Neural cell (in vitro differentiated cells): ENCODE measurements around the gene FAM9C. TPM values are rescaled to one million over a fixed set of nuclear protein-coding genes. Genes with fewer than 3 reads are reported as not detected.

ENCODE experiments used
- H2AFZ ChIP-seq: fragments of 200-600, 300-800 bp; sonication (generic), shearing (Covaris generic); 2 replicates; pipeline ENCODE4 v1.6.0; 2014; ENCODE audit warnings: low read depth, mild to moderate bottlenecking, antibody characterized with exemption, low read length, moderate library complexity
- H3F3A ChIP-seq: fragments of 200-600 bp; shearing (Covaris generic); 2 replicates; pipeline ENCODE4 v1.6.1; 2016; ENCODE audit warnings: mild to moderate bottlenecking, moderate library complexity, mixed read lengths, antibody characterized with exemption, low read length; ENCODE audit not compliant: insufficient read depth, poor library complexity, severe bottlenecking
- H3K27ac ChIP-seq: fragments of 200-600, 300-800 bp; sonication (generic), shearing (Covaris generic); 2 replicates; pipeline ENCODE4 v1.5.1; 2014; ENCODE audit warnings: mild to moderate bottlenecking, low read length, moderate library complexity
- H3K27me3 ChIP-seq: fragments of 300-800, 200-600 bp; sonication (generic), shearing (Covaris generic); 2 replicates; pipeline ENCODE4 v1.6.0; 2014; ENCODE audit warnings: mild to moderate bottlenecking, low read depth, low read length, moderate library complexity; ENCODE audit not compliant: insufficient read depth
- H3K36me3 ChIP-seq: fragments of 300-800, 200-600 bp; sonication (generic), shearing (Covaris generic); 2 replicates; pipeline ENCODE4 v1.5.1; 2014; ENCODE audit warnings: mild to moderate bottlenecking, antibody characterized with exemption, low read length, moderate library complexity; ENCODE audit not compliant: insufficient read depth
- H3K4me2 ChIP-seq: fragments of 300-800, 200-600 bp; sonication (generic), shearing (Covaris generic); 2 replicates; pipeline ENCODE4 v1.6.0; 2014; ENCODE audit warnings: mild to moderate bottlenecking, low read length
- H3K4me3 ChIP-seq: fragments of 300-800, 200-600 bp; sonication (generic), shearing (Covaris generic); 2 replicates; pipeline ENCODE4 v1.5.1; 2014; ENCODE audit warnings: mild to moderate bottlenecking, low read length, moderate library complexity
- H3K79me2 ChIP-seq: fragments of 200-600 bp; shearing (Covaris generic); replicated peaks from 2 replicates; pipeline ENCODE4 v1.6.0; 2014; ENCODE audit warnings: mild to moderate bottlenecking, low read length, moderate library complexity; ENCODE audit not compliant: insufficient read depth
- H3K9ac ChIP-seq: fragments of 300-800, 200-600 bp; sonication (generic), shearing (Covaris generic); 2 replicates; pipeline ENCODE4 v1.6.1; 2016; ENCODE audit warnings: mild to moderate bottlenecking, low read length, mixed read lengths
- H3K9me2 ChIP-seq: fragments of 200-600 bp; shearing (Covaris generic); 2 replicates; pipeline ENCODE4 v1.6.1; 2016; ENCODE audit warnings: mild to moderate bottlenecking, low read length, mixed read lengths; ENCODE audit not compliant: insufficient read depth
- H3K9me3 ChIP-seq: fragments of 200-600, 300-800 bp; sonication (generic), shearing (Covaris generic); 2 replicates; pipeline ENCODE4 v1.6.1; 2016; ENCODE audit warnings: mild to moderate bottlenecking, mixed run types, low read length, moderate library complexity, mixed read lengths
- H4K20me1 ChIP-seq: fragments of 200-600 bp; shearing (Covaris generic); 2 replicates; pipeline ENCODE4 v1.6.1; 2016; ENCODE audit warnings: mild to moderate bottlenecking, mixed run types; ENCODE audit not compliant: insufficient read depth
- EP300 ChIP-seq: fragments of 450-650 bp; conservative IDR thresholded peaks from 2 replicates; pipeline ENCODE4 v1.6.1; 2014; ENCODE audit warnings: antibody characterized with exemption, mild to moderate bottlenecking, moderate library complexity; ENCODE audit not compliant: poor library complexity, severe bottlenecking
- EZH2 ChIP-seq: fragments of 200-600, 300-800 bp; shearing (Covaris generic), sonication (generic); IDR thresholded peaks from 2 replicates; pipeline ENCODE4 v1.6.1; 2014; ENCODE audit warnings: antibody characterized with exemption, low read length, borderline replicate concordance, mild to moderate bottlenecking; ENCODE audit not compliant: insufficient read depth, poor library complexity, severe bottlenecking
- MXI1 ChIP-seq: fragments of 450-650 bp; conservative IDR thresholded peaks from 2 replicates; pipeline ENCODE4 v1.6.1; 2014; ENCODE audit warnings: antibody characterized with exemption, mild to moderate bottlenecking; ENCODE audit not compliant: poor library complexity, severe bottlenecking
- POLR2AphosphoS5 ChIP-seq: IDR thresholded peaks from 2 replicates; pipeline ENCODE4 v1.6.1; 2012
- RAD21 ChIP-seq: fragments of 450-650 bp; conservative IDR thresholded peaks from 2 replicates; pipeline ENCODE4 v1.6.1; 2014; ENCODE audit warnings: antibody characterized with exemption, mild to moderate bottlenecking, moderate library complexity
- SMC3 ChIP-seq: fragments of 450-650 bp; conservative IDR thresholded peaks from 2 replicates; pipeline ENCODE4 v1.6.1; 2014; ENCODE audit warnings: antibody characterized with exemption, mild to moderate bottlenecking, moderate library complexity; ENCODE audit not compliant: poor library complexity
- TAF1 ChIP-seq: IDR thresholded peaks from 2 replicates; pipeline ENCODE4 v1.6.1; 2012; ENCODE audit warnings: low read depth
- polyA plus RNA-seq: library from polyadenylated mRNA; depleted of rRNA; stranded (reverse); fragments of >200 nt; gene quantifications from 2 replicates; pipeline ENCODE4 v1.2.3, GENCODE V29; 2014
- TF ChIP-seq, protein P1 (sequence below): fragments of 450-650 bp; IDR thresholded peaks from 2 replicates; pipeline ENCODE4 v1.5.1; 2014; ENCODE audit warnings: antibody characterized with exemption, mild to moderate bottlenecking, moderate library complexity; ENCODE audit not compliant: poor library complexity, severe bottlenecking
- TF ChIP-seq, protein P2 (sequence below): IDR thresholded peaks from 2 replicates; pipeline ENCODE4 v1.6.1; 2012; ENCODE audit warnings: borderline replicate concordance

FAM9C gene
- polyA plus RNA-seq, 1 donor from 2014 or later, result not detected

DNA sequence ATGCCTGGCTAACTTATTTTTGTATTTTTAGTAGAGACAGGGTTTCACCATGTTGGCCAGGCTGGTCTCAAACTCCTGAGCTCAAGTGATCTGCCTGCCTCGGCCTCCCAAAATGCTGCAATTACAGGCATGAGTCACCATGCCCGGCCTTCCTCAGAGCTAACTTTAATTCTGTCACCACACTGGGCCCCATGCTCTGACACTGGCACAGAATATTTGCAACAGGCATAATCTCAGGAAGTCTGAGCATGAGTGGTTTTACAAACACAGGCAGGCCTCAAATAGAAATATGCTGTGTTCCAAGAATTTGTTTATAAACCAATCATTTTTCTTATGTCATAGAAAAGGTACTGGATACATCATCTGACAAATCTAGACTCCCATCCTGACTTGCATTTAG, 32.7 kb upstream of the FAM9C start:
- Histone ChIP-seq H3K4me3 (no peak overlapping the region), H3F3A (no peaks in the 10 kb centered on the region), H3K27ac (no peak overlapping the region), H3K36me3 (no peaks in the 10 kb centered on the region), H3K9me2 (no peaks in the 10 kb centered on the region), H3K9me3 (no peaks in the 10 kb centered on the region), H2AFZ (no peak overlapping the region), H3K27me3 (no peaks in the 10 kb centered on the region), H4K20me1 (no peaks in the 10 kb centered on the region), H3K4me2 (no peak overlapping the region), H3K79me2 (no peaks in the 10 kb centered on the region), H3K9ac (no peak overlapping the region)
- TF ChIP-seq RAD21, result no peak

DNA sequence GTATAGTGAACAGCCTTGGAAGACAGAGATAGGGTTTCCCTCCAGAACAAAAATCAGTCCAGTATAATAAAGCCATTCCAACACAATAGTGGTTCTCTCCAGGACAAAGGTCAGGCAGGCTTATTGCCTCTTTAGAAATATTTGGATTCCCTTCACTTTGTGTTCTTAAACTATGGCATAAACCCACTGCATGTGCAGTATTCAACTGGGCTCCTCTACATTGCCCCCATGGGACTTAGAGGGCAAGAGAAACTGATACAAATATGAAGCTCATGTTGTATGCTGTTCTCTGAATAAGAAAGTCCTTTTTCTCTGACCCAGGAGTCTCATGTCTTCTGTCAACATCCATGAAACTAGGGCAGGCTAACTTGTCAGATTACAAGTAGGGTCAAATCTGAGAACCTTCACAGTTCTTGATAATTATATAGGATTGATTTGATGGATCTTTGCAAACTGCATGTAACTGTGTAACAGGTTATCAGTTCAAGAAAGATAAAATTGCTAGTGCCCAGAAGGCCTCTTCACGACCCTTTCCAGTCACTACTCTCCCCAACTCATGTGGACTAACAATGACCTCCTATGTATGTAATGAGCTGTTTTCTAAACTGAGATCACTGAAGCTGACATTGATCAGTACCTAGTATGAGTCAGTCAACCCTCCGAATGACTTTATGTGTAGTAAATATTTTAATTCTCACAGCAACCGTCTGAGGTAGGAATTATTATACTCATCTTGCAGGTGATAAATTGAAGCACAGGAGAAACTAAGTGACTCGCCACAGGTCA, 31.9 kb upstream of the FAM9C start:
- H3K79me2 ChIP-seq, result no peaks in the 10 kb centered on the region
- no peak overlapping the region for H3K9ac ChIP-seq
- TF ChIP-seq TAF1 (no peak), MXI1 (no peak), EP300 (no peak), RAD21 (no peak), POLR2AphosphoS5 (no peak), EZH2 (no peak), SMC3 (no peak)
- TF ChIP-seq, protein P1, sequence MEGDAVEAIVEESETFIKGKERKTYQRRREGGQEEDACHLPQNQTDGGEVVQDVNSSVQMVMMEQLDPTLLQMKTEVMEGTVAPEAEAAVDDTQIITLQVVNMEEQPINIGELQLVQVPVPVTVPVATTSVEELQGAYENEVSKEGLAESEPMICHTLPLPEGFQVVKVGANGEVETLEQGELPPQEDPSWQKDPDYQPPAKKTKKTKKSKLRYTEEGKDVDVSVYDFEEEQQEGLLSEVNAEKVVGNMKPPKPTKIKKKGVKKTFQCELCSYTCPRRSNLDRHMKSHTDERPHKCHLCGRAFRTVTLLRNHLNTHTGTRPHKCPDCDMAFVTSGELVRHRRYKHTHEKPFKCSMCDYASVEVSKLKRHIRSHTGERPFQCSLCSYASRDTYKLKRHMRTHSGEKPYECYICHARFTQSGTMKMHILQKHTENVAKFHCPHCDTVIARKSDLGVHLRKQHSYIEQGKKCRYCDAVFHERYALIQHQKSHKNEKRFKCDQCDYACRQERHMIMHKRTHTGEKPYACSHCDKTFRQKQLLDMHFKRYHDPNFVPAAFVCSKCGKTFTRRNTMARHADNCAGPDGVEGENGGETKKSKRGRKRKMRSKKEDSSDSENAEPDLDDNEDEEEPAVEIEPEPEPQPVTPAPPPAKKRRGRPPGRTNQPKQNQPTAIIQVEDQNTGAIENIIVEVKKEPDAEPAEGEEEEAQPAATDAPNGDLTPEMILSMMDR, result no peak
- TF ChIP-seq, protein P2, sequence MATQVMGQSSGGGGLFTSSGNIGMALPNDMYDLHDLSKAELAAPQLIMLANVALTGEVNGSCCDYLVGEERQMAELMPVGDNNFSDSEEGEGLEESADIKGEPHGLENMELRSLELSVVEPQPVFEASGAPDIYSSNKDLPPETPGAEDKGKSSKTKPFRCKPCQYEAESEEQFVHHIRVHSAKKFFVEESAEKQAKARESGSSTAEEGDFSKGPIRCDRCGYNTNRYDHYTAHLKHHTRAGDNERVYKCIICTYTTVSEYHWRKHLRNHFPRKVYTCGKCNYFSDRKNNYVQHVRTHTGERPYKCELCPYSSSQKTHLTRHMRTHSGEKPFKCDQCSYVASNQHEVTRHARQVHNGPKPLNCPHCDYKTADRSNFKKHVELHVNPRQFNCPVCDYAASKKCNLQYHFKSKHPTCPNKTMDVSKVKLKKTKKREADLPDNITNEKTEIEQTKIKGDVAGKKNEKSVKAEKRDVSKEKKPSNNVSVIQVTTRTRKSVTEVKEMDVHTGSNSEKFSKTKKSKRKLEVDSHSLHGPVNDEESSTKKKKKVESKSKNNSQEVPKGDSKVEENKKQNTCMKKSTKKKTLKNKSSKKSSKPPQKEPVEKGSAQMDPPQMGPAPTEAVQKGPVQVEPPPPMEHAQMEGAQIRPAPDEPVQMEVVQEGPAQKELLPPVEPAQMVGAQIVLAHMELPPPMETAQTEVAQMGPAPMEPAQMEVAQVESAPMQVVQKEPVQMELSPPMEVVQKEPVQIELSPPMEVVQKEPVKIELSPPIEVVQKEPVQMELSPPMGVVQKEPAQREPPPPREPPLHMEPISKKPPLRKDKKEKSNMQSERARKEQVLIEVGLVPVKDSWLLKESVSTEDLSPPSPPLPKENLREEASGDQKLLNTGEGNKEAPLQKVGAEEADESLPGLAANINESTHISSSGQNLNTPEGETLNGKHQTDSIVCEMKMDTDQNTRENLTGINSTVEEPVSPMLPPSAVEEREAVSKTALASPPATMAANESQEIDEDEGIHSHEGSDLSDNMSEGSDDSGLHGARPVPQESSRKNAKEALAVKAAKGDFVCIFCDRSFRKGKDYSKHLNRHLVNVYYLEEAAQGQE, result no peak
- no peaks in the 10 kb centered on the region for H4K20me1 ChIP-seq
- no peaks in the 10 kb centered on the region for H3K27me3 ChIP-seq
- no peak overlapping the region for H3K4me3 ChIP-seq
- no peaks in the 10 kb centered on the region for H3K36me3 ChIP-seq
- no peaks in the 10 kb centered on the region for H3F3A ChIP-seq
- H3K9me2 ChIP-seq, result no peaks in the 10 kb centered on the region
- no peak overlapping the region for H3K4me2 ChIP-seq
- no peak overlapping the region for H3K27ac ChIP-seq
- no peaks in the 10 kb centered on the region for H3K9me3 ChIP-seq
- H2AFZ ChIP-seq, result no peak overlapping the region
